Esophagus muscularis mucosa (tissue), 4 donors: ENCODE measurements around the gene MDFIC2. TPM values are rescaled to one million over a fixed set of nuclear protein-coding genes. Genes with fewer than 3 reads are reported as not detected.

Experiments used
- DNase-seq: peaks from one replicate; pipeline ENCODE4 v3.0.0-alpha.2; 2017; ENCODE audit errors: extremely low spot score
- H3K27ac ChIP-seq, 4 donors: fragments of 200-600 bp; sonication (generic); replicated peaks in 1 of 4; 1 replicate in 3 of 4; 2 replicates in 1 of 4; pipeline ENCODE4 v1.5.1; 2016 to 2019; ENCODE audit warnings: mild to moderate bottlenecking in 1 of 4
- H3K27me3 ChIP-seq, 4 donors: fragments of 200-600 bp; sonication (generic); one replicate each; pipeline versions ENCODE4 v1.5.1 to v1.6.0; 2016 to 2019
- H3K36me3 ChIP-seq, 4 donors: fragments of 200-600 bp; sonication (generic); one replicate each; pipeline ENCODE4 v1.5.1; 2016 to 2019
- H3K4me1 ChIP-seq, 4 donors: fragments of 200-600 bp; sonication (generic); one replicate each; pipeline ENCODE4 v1.5.1; 2016 to 2019
- H3K4me3 ChIP-seq, 4 donors: fragments of 200-600 bp; sonication (generic); 1 replicate in 2 of 4; 2 replicates in 2 of 4; pipeline ENCODE4 v1.5.1; 2016 to 2019; ENCODE audit warnings: mild to moderate bottlenecking in 4 of 4, moderate library complexity in 1 of 4
- H3K9me3 ChIP-seq, 4 donors: fragments of 200-600 bp; sonication (generic); 1 replicate in 3 of 4; 2 replicates in 1 of 4; pipeline ENCODE4 v1.5.1; 2016 to 2019
- EP300 ChIP-seq: sonication (generic); formaldehyde crosslinking; IDR thresholded peaks from one replicate; pipeline ENCODE4 v1.6.1; 2017; ENCODE audit warnings: antibody characterized with exemption
- POLR2A ChIP-seq: fragments of 450-650 bp; IDR thresholded peaks from one replicate; pipeline ENCODE4 v1.6.1; 2017; ENCODE audit warnings: antibody characterized with exemption, moderate library complexity, mild to moderate bottlenecking, low read depth
- POLR2AphosphoS5 ChIP-seq, 2 donors: sonication (generic); formaldehyde crosslinking; IDR thresholded peaks; one replicate each; pipeline ENCODE4 v1.6.1; 2017; ENCODE audit warnings: antibody characterized with exemption in 2 of 2
- WGBS: methylation state at CpG from one replicate; pipeline ENCODE4 v1.1.5; 2018; 5-methylcytosine and 5-hydroxymethylcytosine counted together
- intact Hi-C: fragments of 100-400 bp; cut with DNase I; formaldehyde crosslinking; loops from one replicate; pipeline ENCODE4 v1.15.1; 2023
- total RNA-seq, 4 donors: library from RNA; depleted of rRNA; stranded (reverse); fragments of >200 nt; gene quantifications; one replicate each; pipeline versions ENCODE4 v1.1.0 to v1.2.1, GENCODE V29; 2016
- TF ChIP-seq, protein P1 (sequence below), 3 experiments: fragments of 200-600 bp in 2 of 3; fragments of 450-650 bp in 1 of 3; sonication (generic) in 2 of 3; IDR thresholded peaks; one replicate each; pipeline ENCODE4 v1.5.1; 2017 to 2019; ENCODE audit warnings: antibody characterized with exemption in 3 of 3, mild to moderate bottlenecking in 2 of 3, moderate library complexity in 1 of 3

MDFIC2 gene
- total RNA-seq, 4 donors from 2014 or later: not detected

DNA sequence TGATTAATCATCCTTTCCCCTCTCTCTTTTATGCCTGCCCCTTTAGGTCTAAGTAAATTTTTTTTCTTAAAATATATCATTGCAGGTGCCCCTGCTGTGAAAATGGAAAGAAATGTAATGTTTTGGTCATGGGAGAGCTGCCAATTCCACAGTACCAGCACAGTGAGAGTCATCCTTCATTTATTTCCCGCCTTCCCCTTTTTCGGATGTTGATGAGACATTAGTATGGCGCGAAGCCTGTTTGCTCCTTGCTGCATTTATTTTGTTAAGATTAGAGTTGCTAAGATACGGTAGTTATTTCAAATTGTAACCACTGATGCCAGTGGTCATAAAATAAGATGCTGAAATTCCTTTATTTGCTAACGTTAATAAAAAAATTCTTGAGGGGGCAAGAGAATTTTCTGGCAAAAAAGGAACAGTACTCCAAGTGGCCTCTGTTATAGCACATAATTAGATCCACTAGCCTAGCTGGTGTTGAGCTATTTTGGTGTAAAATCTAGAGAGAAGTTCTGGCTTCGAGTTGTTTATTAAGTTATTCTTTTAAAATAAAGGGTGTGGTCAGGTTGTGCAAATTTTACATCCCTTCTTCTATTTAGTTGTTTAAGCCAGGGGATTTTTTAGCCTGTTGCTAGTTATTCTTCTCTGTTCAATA is 62.8 kb downstream of the MDFIC2 start:
- no peak for DNase-seq
- Histone ChIP-seq H3K4me3 (no peak overlapping the region), H3K4me1 (peaks cover 0 to 24% (median 14%) of the 10 kb centered on the region in 4 donors), H3K27me3 (no peaks in the 10 kb centered on the region), H3K9me3 (no peaks in the 10 kb centered on the region), H3K27ac (peak overlapping the region in 3 of 4 donors; percentile 26 to 40 (median 31)), H3K36me3 (no peaks in the 10 kb centered on the region)
- WGBS: 49% methylated on average over 7 of the region's 7 CpGs
- TF ChIP-seq POLR2A: no peak
- TF ChIP-seq, protein P1, sequence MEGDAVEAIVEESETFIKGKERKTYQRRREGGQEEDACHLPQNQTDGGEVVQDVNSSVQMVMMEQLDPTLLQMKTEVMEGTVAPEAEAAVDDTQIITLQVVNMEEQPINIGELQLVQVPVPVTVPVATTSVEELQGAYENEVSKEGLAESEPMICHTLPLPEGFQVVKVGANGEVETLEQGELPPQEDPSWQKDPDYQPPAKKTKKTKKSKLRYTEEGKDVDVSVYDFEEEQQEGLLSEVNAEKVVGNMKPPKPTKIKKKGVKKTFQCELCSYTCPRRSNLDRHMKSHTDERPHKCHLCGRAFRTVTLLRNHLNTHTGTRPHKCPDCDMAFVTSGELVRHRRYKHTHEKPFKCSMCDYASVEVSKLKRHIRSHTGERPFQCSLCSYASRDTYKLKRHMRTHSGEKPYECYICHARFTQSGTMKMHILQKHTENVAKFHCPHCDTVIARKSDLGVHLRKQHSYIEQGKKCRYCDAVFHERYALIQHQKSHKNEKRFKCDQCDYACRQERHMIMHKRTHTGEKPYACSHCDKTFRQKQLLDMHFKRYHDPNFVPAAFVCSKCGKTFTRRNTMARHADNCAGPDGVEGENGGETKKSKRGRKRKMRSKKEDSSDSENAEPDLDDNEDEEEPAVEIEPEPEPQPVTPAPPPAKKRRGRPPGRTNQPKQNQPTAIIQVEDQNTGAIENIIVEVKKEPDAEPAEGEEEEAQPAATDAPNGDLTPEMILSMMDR (IDR thresholded peaks at IDR 0.05): no peak
- no peak for TF ChIP-seq EP300
- no peak for TF ChIP-seq POLR2AphosphoS5 (IDR thresholded peaks at IDR 0.05)
- intact Hi-C loops: no loop called here

DNA sequence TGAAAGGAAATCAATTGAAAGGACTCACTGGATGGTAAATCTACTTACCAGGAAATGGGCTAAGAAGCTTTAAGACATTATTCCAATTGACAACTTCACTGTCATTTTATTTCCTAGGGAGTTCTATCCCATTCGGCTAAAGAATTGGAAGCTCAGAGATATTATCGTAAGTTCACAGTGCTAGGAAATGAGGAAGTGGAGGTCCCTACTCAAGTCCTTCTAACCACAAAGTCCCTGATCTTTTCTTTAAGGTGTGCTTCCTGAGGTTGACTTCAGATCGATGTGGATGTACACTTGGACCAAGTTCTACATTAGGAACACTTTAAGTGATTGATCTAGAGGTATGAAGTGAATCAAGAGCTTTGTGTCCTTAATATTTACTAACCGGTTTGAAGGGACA is 63.6 kb downstream of the MDFIC2 start:
- peaks cover 0 to 24% (median 14%) of the 10 kb centered on the region in 4 donors for H3K4me1 ChIP-seq
- TF ChIP-seq POLR2AphosphoS5 (IDR thresholded peaks at IDR 0.05) (no peak), POLR2A (no peak), EP300 (no peak)
- TF ChIP-seq, protein P1 (IDR thresholded peaks at IDR 0.05): no peak
- no peaks in the 10 kb centered on the region for H3K36me3 ChIP-seq
- WGBS: 91% methylated on average over 4 of the region's 4 CpGs
- intact Hi-C loops: no loop called here
- no peak for DNase-seq
- H3K4me3 ChIP-seq: no peak overlapping the region
- H3K27ac ChIP-seq: no peak overlapping the region
- H3K27me3 ChIP-seq: no peaks in the 10 kb centered on the region
- H3K9me3 ChIP-seq: no peaks in the 10 kb centered on the region

DNA sequence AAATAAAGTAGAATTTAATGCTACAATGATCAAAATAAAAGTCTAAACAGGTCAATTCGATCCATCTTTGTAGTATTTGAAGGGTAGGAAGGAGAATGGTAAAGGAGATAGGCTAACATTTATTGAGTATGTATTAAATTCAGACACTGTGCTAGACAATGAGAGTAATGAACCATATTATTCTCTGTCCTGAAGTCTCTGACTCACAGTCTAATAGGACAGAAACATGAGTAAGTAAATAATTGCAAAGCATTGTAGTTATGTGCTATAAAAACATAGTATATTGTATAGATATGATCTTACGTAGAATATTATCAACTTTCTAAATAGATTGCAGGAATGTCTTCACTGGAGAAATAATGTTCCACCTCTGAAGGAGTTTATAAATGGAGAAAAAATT is 64.5 kb downstream of the MDFIC2 start:
- TF ChIP-seq EP300: no peak
- TF ChIP-seq, protein P1 (IDR thresholded peaks at IDR 0.05): no peak
- no peak for TF ChIP-seq POLR2AphosphoS5 (IDR thresholded peaks at IDR 0.05)
- TF ChIP-seq POLR2A: no peak
- WGBS: 84% methylated on average over 2 of the region's 2 CpGs
- H3K4me1 ChIP-seq: peaks cover 0 to 24% (median 14%) of the 10 kb centered on the region in 4 donors
- H3K27me3 ChIP-seq: no peaks in the 10 kb centered on the region
- intact Hi-C loops: no loop called here
- no peak overlapping the region for H3K27ac ChIP-seq
- no peak for DNase-seq
- H3K36me3 ChIP-seq: no peaks in the 10 kb centered on the region
- no peak overlapping the region for H3K4me3 ChIP-seq
- H3K9me3 ChIP-seq: no peaks in the 10 kb centered on the region

DNA sequence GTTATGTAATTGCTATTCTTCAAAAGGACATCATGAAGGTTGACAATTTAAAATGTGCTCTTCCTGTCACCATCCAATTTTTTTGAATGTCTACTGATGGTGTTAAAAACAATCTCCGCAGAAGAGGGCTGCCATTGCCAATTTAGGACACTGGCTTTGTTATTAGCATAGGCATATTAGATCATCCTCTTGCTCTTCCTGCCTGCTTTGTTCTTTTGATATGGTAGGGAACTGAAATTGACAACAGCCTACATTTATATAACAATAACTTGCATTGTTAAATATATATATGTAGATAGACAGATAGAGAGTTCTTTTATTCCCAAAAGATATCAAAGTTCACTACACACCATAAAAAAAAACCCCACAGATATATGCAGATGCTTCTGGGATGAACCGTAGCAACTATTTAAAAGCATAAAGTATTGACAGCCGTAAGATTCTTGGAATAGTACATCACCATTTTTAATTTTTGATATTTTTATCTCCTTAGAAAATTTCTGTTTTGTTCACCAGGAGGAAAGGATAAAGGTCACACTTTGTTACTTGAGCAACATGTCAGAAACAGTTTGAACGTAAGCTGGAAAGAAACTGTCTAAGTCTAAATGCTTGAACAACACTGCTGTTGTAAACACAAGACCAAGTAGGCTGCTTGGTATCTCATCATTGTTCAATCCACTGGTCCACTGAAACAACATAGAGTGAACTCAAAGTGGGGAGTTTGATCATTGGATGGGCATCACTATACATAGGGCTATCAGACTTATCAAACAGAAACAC is 66.5 kb downstream of the MDFIC2 start:
- Histone ChIP-seq H3K27me3 (no peaks in the 10 kb centered on the region), H3K9me3 (no peaks in the 10 kb centered on the region), H3K4me3 (no peak overlapping the region), H3K36me3 (no peaks in the 10 kb centered on the region), H3K27ac (no peak overlapping the region), H3K4me1 (peaks cover 0 to 28% (median 15%) of the 10 kb centered on the region in 4 donors)
- no peak for DNase-seq
- no peak for TF ChIP-seq POLR2A
- TF ChIP-seq, protein P1 (IDR thresholded peaks at IDR 0.05): no peak
- intact Hi-C loops: no loop called here
- WGBS: 75% methylated on average over 4 of the region's 4 CpGs
